DMS 273 treated with DMSO at 0.1 percent for 48 hours (cell line): ENCODE measurements around the gene SP100.
"Not testable (repeated sequence)": the region's sequence is repeated elsewhere in the genome, so short reads cannot be mapped to it uniquely, and the experiment has no call there.

Experiments
- DNase-seq: peaks from one replicate; lab custom pipeline; 2025; lab: John Stamatoyannopoulos, UW

The SP100 gene

GRCh38 chr2:230457793-230458192, 41.8 kb downstream of the SP100 start:
- no peak for DNase-seq

DNA sequence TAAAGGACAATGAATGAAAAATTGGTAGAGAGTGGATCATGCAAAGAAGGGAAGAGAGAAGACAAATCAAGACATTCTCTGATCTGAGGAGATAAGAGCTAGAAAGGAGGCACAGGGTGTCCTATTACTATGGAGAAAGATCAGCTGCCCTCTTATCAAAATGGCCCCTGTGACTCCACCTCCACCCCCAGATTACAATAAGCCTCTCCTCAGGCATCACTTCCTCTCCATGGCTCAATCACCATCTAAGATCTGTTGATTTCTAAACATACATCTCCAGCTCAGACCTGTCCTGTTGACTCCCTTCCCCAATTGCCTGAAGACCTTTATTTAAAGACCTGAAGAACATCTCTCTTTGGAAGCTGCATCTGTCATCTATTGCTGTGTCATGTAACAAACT, 43.2 kb downstream of the SP100 start:
- DNase-seq = no peak

GRCh38 chr2:230471074-230471473, 55.1 kb downstream of the SP100 start:
- DNase-seq = no peak

DNA sequence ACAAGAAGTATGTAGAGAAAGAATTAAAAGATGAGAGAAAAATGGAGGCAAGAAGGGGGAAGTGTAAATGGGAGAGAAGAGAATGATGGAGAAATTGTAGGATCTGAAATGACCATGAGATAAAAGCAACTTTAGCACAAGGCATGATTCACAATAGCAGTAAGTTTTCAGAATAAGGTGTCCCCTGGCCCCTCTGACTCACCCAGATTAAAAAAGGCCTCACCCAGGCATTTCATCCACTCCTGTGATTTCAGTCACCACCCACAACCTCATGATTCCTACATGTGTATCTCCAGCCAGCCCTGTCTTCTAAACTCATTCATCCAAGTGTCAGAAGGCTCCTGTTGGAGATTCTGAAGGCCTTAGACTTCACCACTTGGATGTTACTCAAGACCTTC, 56.6 kb downstream of the SP100 start:
- no peak for DNase-seq

GRCh38 chr2:230473378-230473777, 57.4 kb downstream of the SP100 start:
- DNase-seq = no peak

- no peak for DNase-seq
Observed at GRCh38 chr2:230475143-230475542, 59.1 kb downstream of the SP100 start.

- no peak for DNase-seq
Observed at GRCh38 chr2:230485801-230486341, 69.9 kb downstream of the SP100 start.

DNA sequence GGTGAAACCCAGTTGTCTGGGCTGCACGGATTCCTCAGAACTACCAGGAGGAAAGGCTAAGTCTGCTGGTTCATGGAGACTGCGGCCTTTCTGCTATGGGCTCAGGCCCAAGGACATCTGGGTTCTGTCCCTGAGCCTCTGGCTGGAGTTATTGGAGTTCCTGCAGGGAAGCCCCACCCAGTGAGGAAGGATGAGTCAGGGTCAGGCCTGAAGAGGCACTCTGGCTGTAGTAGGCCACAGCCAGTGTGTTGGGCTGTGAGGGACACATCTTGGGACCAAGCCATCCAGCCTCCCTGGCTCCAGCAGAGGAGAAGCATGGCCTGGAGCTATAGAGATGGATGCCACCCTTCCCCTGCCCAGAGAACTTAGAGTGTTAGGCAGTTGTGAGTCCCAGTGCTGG, 75.2 kb downstream of the SP100 start:
- DNase-seq = not testable (repeated sequence)

- DNase-seq = no peak
Observed at GRCh38 chr2:230492107-230492506, 76.1 kb downstream of the SP100 start.

- DNase-seq = no peak
Observed at GRCh38 chr2:230494980-230495379, 79.0 kb downstream of the SP100 start.

GRCh38 chr2:230496891-230497290, 80.9 kb downstream of the SP100 start:
- DNase-seq = no peak

DNA sequence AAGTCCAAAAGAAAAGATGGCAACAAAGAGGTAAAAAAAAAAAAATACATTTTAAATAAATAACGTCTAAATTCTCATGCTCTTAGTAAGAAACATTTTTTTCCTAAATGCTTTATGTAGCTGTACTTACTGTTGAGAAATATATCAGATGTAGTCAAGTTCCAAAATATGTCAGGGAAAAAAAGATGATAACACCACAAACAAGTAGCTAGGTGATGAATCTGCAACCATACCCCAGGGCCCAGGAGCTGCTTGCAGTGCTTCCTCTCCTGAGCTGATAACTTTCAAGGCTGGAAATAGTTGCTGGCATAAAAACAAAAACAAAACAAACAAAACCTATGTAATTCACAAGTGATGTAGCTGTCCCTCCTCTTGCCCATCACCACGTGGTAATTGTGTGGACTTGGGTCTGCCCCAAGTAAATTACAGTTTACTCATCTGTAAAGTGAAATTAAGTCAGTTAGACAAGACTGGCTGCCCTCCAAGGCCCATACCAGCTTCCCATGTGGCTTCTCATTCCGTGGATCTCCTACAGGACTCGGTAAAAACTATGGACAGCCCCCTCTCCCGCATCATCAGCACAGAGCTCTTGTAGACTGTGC, 82.6 kb downstream of the SP100 start:
- DNase-seq = no peak

DNA sequence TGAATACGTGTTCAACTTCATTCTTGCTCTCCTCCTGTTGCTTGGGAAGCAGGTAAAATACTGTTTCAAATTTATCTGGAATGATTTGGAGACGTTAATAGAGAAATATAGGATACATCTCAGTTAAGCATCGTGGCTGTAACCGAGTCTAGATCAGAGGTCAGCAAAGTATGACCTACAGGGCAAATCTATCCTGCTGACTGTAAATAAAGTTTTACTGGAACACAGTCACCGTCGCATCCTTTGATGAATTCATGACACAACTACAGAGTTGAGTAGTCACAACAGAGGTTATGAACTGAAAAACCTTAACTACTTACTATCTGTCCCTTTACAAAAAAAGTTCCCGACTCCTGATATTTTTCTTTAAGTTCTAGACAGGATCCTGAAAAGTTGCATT, 86.6 kb downstream of the SP100 start:
- DNase-seq = no peak

DNA sequence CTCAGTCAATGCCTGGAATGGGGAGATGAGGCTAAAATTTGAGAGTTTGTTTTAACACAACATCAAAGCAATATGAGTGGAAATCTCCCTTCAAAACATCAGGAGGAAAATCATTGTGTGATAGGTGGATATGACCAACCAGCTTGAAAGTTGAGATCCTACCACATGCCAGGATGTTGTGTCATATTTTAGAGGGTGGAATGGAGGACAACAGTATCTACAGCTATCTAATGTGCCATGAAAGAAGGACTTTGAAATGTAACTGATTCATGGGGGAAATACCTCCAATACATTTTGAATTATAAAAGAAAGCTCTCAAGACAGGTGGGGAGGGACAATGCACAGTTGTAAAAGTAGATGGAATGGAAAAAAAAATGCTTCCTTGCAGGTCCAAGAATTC, 87.8 kb downstream of the SP100 start:
- no peak for DNase-seq

GRCh38 chr2:230505162-230505561, 89.2 kb downstream of the SP100 start:
- DNase-seq = no peak

DNA sequence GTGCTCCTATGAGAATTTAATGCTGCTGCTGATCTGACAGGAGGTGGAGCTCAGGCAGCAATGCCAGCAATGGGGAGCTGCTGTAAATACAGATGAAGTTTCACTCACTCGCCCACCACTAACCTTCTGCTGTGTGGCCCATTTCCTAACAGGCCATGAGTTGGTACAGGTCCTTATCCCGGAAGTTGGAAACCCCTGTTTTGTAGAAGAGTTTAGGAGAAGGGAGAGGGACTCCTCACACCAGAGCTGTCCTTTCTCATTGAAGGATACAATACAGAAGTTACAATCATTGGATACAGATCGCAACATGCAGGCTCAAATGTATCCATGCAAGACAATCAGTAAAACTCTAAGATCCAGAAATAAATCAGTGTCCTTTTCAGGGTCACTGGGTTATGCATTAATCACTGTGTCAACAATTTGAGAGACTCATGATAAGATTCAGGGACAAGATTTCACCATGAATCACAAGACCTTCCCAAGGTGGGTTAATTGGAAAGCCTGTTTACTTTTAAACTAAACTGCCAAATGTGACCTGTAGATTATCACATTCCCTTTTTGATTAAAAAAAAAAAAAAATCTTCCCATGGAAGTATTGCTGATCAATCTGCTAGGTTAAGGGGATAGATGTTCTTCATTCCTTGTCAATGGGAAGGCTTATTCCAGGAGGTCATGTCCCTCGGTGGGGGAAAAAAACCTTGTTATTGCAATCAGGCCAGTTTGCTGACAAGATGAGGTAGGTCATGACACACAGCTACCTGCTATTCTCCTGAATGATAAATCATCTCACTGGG, 97.2 kb downstream of the SP100 start:
- no peak for DNase-seq

DNA sequence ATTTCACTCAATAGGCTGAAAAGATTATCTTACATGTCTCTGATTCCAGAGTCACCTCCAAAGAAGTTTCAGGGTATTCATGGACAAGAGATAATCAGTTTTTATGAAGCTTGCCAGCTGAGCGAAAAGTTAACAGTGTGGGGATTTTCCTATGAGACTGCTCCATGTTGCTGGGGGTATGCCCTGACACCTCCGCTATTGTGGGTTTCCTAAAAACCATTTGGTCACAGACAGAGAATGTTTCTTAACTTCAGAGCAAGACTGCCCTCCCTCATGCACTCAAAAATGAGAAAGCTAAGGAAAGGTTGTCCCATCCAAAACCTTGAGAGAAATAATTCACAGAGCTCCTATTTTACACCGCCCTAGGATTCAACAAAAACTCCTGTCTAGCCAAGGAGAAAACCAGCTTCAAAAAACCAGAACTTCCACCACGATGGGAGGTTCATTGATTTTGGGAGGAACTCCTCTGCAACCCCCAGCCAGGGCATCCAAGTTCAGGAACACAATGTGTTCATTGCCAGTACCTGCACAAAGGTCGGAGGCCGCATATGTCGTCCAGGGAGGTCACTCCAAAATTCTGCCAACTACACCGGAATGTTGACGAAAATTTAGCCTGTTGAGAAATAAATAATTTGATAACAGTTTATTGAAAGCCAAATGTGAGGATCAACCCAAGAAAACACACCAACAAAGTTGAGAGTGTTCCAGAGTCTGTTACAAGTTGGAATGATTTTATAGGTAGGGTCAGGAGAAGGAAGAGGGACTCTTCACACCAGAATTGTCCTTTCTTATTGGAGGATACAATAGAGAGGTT, 104.3 kb downstream of the SP100 start:
- no peak for DNase-seq

DNA sequence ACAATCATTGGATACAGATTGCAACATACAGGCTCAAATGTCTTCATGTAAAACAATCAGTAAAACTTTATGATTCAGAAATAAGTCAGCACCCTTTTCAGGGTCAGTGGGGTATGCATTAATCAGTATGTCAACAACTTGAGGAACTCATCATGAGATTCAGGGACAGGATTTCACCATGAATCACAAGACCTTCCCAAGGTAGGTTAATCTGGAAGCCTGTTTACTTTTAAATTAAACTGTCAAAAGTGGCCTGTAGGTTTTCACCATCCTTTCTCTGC, 104.8 kb downstream of the SP100 start:
- DNase-seq = no peak

GRCh38 chr2:230521386-230521785, 105.4 kb downstream of the SP100 start:
- no peak for DNase-seq

GRCh38 chr2:230525682-230526081, 109.7 kb downstream of the SP100 start:
- DNase-seq = no peak

DNA sequence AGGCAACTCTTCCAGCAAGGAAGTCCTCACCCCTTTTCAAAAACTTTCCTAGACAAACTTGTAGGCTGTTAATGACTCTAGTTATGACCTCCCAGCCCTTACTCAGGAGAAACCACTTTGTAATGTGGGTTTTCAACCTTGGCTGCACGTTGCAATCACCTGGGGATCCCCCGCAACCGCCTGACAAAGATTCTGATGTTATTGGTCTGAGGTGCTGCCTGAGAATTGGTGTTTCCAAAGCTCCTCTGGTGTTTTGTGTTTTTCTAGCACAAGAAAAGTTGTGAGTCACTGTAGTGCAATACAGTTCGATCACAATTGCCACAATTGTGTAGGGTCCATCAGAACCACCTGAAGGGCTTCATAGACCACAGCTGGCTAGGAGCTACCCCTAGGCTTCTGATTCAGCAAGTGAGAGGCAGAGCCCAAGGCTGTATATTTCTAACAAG, 121.6 kb downstream of the SP100 start:
- no peak for DNase-seq

- no peak for DNase-seq
Observed at GRCh38 chr2:230540332-230540731, 124.3 kb downstream of the SP100 start.

DNA sequence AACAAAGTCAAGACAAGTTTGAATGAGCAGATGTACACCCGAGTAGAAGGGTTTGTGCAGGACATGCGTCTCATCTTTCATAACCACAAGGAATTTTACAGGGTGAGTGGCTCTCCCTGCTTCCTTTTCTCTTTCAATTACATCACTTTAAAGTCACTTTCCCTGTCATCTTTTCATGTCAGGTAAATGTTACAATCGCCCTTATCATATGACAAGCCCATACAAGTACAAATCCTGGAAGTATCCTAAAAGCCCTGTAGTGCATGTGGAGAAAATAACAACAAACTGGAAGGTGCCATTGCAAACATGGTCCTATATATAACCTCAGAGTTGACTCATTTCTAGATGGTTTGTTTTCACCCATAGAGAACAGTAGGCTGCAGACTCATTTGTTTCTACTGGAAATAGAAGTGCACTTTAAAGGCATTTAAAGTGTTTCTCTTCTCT, 126.0 kb downstream of the SP100 start:
- no peak for DNase-seq
